Prostate gland (tissue), 2 donors: ENCODE results near the gene C2CD4C.

ENCODE experiments used
- POLR2A ChIP-seq: fragments of 450-650 bp; IDR thresholded peaks from one replicate; pipeline ENCODE4 v1.6.1; 2016; ENCODE audit warnings: antibody characterized with exemption, mild to moderate bottlenecking
- TF ChIP-seq, protein P1 (sequence below), 4 experiments: fragments of 200-600 bp in 2 of 4; fragments of 450-650 bp in 2 of 4; sonication (generic) in 2 of 4; IDR thresholded peaks; 1 replicate in 3 of 4; 2 replicates in 1 of 4; pipeline ENCODE4 v1.5.1; 2016 to 2019; ENCODE audit warnings: antibody characterized with exemption in 4 of 4, mild to moderate bottlenecking in 2 of 4, moderate library complexity in 2 of 4

DNA sequence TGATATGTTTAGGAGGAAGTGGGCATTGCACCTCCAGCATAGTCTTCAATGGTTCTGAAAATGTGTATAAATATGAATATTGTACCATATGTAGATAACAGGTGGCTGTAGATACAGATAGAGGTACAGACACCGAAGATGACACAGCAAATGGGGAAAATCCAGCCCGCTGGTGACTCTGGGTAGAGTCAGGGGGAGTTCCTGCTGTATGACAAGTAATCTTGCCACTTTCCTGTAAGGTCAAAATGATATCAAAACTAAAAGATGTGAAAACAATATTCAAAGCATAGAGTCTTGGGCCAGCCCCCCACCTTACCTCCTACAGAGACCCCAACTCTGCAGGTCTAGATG is 17.8 kb downstream of the C2CD4C start:
- no peak for TF ChIP-seq POLR2A
- TF ChIP-seq, protein P1, sequence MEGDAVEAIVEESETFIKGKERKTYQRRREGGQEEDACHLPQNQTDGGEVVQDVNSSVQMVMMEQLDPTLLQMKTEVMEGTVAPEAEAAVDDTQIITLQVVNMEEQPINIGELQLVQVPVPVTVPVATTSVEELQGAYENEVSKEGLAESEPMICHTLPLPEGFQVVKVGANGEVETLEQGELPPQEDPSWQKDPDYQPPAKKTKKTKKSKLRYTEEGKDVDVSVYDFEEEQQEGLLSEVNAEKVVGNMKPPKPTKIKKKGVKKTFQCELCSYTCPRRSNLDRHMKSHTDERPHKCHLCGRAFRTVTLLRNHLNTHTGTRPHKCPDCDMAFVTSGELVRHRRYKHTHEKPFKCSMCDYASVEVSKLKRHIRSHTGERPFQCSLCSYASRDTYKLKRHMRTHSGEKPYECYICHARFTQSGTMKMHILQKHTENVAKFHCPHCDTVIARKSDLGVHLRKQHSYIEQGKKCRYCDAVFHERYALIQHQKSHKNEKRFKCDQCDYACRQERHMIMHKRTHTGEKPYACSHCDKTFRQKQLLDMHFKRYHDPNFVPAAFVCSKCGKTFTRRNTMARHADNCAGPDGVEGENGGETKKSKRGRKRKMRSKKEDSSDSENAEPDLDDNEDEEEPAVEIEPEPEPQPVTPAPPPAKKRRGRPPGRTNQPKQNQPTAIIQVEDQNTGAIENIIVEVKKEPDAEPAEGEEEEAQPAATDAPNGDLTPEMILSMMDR (IDR thresholded peaks at IDR 0.05), result no peak
